GM19463 (cell line): ENCODE results near the gene RABGAP1L.

Experiments used
- ATAC-seq: cut with Tn5 transposase; IDR thresholded peaks from one replicate; pipeline ENCODE4 v1.9.1; 2021; ENCODE audit warnings: mild to moderate bottlenecking, moderate library complexity; ENCODE audit not compliant: unreplicated experiment

RABGAP1L gene

GRCh38 chr1:174946031-174946430 is 786.7 kb downstream of the RABGAP1L start:
- ATAC-seq: no peak

- no peak for ATAC-seq
Observed at GRCh38 chr1:174949061-174949460, 789.7 kb downstream of the RABGAP1L start.

GRCh38 chr1:174949645-174950044 is 790.3 kb downstream of the RABGAP1L start:
- no peak for ATAC-seq

- ATAC-seq: peak; percentile 64
Observed at GRCh38 chr1:174953285-174954072, 794.2 kb downstream of the RABGAP1L start.

DNA sequence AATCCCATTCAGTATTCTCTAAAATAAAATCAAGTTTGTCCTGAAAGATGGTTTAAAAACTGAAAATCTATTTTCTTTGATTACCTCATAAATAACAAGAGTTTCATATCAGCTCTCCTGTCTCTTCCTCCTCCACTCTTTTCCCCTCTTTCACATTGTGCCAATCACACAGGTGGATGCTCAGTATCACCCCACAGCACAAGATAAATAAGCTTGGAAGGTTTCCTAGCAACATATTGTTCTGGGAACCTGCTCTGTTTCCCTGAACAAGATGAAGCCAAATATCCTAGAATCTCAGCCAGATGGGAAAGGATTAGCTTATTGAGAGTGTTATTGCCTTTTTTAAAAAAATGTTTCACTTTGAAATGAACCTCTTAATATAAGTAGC is 794.7 kb downstream of the RABGAP1L start:
- ATAC-seq: peak; percentile 28

DNA sequence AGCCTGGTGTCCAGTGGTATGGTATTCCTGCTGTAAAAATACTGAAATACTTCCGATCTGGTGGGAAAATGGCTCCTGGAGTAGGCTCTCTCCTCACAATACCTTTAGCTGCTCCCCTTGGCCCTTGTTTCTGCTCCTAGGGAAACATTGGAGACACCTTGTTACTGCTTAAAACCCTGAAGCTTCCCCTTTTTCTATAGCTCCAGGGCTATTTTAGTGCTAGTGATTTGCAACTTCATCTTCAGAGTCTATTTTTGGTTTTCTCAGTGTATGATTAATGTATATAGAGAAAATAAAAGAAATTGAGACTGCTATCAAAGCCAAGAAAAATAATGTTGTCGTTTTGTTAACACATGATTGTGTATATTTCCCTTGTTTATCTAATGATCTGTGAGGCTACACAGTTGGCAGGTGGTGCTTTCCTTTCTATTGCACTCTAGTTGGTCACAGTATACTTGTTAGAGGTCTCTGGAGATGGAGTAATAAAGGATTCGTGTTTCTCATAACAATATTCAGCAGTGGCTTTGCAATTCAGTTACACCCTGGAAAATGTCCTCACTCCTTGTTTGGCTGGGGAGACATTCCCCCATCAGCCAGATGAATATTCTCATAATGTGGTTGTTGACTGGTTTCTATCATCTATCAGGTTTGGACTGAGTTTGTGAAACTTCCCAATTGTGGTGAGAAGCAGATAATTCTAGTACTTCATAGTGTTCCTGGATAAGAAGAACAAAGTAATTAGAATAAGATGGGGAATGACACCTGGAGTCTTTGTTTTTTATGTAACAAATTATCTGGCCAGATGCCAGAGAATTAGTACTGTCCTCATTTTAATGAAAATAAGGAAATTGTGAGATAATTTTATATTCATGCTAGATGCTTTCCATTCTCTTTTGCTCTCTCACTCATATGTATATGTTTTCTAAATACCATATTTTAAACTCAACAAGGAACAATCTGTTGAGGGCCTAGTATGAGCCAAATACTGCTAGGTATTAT is 795.6 kb downstream of the RABGAP1L start:
- no peak for ATAC-seq

DNA sequence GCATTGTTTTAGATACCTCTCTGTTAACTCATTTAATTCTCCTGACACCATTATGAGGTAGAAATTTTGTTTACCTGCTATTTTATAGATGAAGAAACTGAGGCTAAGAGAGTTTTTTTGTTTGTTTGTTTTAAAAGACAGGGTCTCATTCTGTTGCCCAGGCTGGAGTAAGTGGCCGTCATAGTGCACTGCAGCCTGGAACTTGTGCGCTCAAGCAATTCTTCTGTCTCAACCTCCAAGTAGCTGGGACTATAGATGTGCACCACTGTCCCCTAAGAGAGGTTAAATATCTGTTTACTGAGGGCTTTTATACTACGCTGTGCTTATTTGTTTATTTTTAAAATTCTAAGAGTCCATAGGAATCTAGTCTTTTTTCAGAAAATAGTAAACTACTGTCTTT is 796.8 kb downstream of the RABGAP1L start:
- ATAC-seq: no peak

DNA sequence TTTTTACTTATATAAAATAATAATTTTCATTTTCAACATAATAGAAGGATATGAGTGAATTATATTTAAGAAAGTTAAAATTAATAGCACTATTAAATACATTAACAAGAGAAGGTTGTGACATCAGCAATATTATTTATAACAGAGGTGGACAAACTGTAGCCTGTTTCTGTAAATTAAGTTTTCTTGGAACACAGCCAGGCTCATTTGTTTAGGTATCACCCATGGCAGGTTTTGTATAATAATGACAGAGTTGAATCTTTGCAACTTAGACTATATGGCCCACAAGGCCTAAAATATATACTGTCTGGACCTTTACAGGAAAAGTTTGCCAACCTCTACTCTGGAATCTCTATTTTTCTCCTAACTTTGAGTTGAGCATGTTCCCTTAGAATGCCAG is 797.7 kb downstream of the RABGAP1L start:
- no peak for ATAC-seq

DNA sequence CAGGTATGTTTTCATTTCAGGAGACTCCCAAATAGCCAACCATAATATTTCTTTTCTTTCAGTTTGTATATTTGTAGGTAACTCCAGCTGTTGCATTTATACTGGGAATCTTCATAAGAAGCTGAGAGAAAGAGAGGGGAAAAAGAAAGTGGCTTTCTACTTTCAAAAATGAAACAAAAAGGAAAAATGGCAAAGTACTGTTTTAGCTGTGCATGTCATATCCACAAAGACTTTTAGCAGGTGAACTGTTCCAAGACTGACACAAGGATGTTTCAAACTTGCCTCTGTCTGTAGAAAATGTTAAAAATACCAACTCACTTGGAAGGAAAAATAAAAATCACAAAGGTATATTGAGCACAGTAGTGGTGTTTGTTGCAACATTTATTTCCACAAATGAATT is 798.5 kb downstream of the RABGAP1L start:
- no peak for ATAC-seq

- ATAC-seq: no peak
Observed at GRCh38 chr1:174958396-174958795, 799.1 kb downstream of the RABGAP1L start.

GRCh38 chr1:174960362-174960761 is 801.0 kb downstream of the RABGAP1L start:
- no peak for ATAC-seq

DNA sequence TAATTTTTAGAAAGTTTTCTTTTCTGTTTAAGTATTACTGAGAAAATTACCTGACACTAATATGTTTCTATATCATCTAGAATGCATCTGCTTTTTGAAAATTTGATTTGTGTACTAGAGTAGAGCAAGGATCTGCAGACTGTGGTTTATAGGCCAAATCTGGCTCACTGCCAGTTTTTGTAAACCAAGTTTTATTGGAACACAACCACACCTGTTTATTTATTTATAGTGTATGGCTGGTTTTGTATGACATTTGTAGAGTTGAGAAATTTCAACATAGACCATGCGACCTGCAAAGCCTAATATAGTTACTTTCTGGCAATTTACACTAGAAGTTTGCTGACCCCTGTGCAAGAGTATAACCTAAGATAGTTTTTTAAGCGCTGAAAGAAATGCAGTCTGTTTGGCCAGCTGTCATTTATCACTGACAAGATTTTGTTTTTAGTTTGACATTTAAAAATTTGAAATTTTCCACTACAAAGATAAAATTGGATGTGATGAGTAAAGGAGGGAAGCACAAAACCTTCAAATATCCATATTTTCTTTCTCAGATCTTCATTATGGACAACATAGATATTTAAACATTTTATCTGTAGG is 804.3 kb downstream of the RABGAP1L start:
- ATAC-seq: no peak

DNA sequence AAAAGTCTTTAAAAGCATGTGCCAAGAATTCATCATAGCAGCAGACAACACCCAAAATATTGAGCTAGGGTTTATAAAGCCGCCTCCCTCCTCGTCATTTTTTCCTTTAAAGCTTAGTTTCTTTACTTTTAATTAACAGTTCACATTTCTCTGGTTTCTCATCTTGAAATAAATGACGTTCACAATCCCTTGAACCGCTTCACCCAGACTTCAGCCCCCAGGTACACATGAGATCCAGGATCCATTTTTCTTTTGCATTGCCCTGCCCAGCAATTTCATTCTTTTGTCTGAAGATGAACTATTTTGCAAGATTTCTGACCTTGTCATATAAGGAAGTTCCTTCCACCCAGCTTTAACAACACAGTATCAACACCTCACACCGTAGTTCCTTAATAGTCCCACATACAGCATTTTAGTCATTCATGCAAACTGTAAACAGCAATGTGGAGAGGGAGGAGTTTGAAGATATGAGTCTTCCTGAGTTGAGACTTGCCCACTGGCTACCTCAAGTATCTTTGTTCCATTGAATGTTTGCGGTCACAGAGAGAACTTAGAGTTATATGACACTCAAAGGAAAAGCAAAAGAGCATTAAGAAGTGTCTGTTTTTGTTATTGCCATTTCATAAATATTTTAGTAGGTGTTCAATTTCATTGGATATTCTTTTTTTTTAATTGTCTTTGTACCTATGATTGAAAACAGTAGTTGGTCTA is 805.1 kb downstream of the RABGAP1L start:
- no peak for ATAC-seq

DNA sequence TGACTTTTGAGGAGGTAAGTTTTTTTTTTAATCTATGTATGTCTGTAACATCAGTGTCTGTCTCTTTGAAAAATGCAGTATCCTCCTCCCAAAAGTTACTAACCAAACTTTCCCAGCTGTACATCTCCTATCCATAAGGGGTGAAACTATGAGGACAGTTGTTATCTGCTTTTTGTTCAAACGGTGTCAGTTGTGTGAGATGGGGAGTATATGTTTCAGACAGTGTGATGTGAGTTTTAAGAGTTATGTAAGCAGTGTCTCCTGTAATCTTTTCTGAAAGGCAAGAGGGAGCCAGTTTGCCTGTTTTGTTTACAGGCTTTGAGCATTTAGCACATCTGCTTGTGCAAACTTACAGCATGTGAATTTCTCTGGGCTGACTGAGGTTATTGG is 805.6 kb downstream of the RABGAP1L start:
- ATAC-seq: no peak

DNA sequence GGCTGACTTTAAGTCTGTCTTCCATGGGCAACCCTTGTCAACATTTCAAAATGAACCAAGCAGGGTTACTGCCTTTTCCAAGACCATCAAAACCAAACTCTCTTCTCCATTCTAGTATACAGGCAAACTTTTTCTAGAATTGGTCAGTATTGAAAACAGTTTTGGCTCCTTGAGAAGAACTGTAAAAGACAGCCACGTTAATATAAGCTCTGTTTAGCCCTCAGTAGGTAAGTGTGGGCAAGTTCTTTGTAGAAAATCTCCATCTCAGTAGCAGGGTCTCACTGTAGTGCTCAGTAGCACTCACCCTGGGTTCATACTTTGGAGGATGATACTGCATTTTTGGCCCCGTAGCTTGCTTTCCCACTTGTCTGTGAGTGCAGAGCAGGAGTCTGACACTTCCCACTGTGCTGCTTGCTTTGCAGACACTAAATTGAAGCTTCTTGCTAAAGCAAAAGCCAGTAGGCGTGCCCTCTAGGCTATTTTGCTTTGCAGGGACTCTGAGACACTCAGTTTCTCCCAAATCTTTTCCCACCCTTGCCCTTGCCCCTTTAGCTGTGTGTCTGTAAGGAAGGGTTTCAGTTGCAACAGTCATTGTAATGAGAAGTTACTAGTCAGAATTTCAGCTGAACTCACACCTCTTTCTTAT is 806.2 kb downstream of the RABGAP1L start:
- no peak for ATAC-seq

- no peak for ATAC-seq
Observed at GRCh38 chr1:174966008-174966572, 806.8 kb downstream of the RABGAP1L start.

- no peak for ATAC-seq
Observed at GRCh38 chr1:174967845-174968705, 808.8 kb downstream of the RABGAP1L start.

GRCh38 chr1:174968750-174969244 is 809.5 kb downstream of the RABGAP1L start:
- peak; percentile 76 for ATAC-seq

- ATAC-seq: peak; percentile 31
Observed at GRCh38 chr1:174969977-174970376, 810.7 kb downstream of the RABGAP1L start.
